Measurements from ENCODE around the gene FBN2.

FBN2 gene

GRCh38 chr5:128216860-128217531, 321.0 kb downstream of the FBN2 start:
- Mint-ChIP-seq H3K9me3 (no peaks in the 10 kb centered on the region), H3K27ac (no peak overlapping the region)
- no peak for DNase-seq

GRCh38 chr5:128216285-128216684, 321.8 kb downstream of the FBN2 start:
- no peaks in the 10 kb centered on the region for H3K36me3 Mint-ChIP-seq
- no peak overlapping the region for H3K27ac Mint-ChIP-seq
- H3K9me3 Mint-ChIP-seq = no peaks in the 10 kb centered on the region
- H3K4me3 Mint-ChIP-seq = no peak overlapping the region
- peaks cover 8% of the 10 kb centered on the region for H3K27me3 Mint-ChIP-seq
- no peak for DNase-seq
- CTCF ChIA-PET = interaction anchor here (0.7 kb wide), 1 partner anchor 257 kb away, joined by 3 read pairs; no protein-coding TSS in a partner anchor
- no peaks in the 10 kb centered on the region for H3K4me1 Mint-ChIP-seq

More at GRCh38 chr5:128216860-128217531, 321.0 kb downstream of the FBN2 start:
- CTCF ChIA-PET = no interaction called here
- Mint-ChIP-seq H3K36me3 (no peaks in the 10 kb centered on the region), H3K4me3 (no peak overlapping the region), H3K27me3 (peaks cover 8% of the 10 kb centered on the region), H3K4me1 (no peaks in the 10 kb centered on the region)

GRCh38 chr5:128213833-128214232, 324.2 kb downstream of the FBN2 start:
- no peaks in the 10 kb centered on the region for H3K36me3 Mint-ChIP-seq
- no peak overlapping the region for H3K27ac Mint-ChIP-seq
- H3K27me3 Mint-ChIP-seq = peaks cover 8% of the 10 kb centered on the region
- no peak overlapping the region for H3K4me3 Mint-ChIP-seq
- H3K4me1 Mint-ChIP-seq = no peaks in the 10 kb centered on the region
- CTCF ChIA-PET = interaction anchor here (0.9 kb wide), 1 partner anchor 285 kb away, joined by 4 read pairs; no protein-coding TSS in a partner anchor
- DNase-seq = no peak
- H3K9me3 Mint-ChIP-seq = no peaks in the 10 kb centered on the region

- Mint-ChIP-seq H3K36me3 (no peaks in the 10 kb centered on the region), H3K4me1 (no peaks in the 10 kb centered on the region), H3K9me3 (no peaks in the 10 kb centered on the region), H3K27me3 (peaks cover 8% of the 10 kb centered on the region), H3K4me3 (no peak overlapping the region), H3K27ac (no peak overlapping the region)
- CTCF ChIA-PET = no interaction called here
- peak; percentile 60 for DNase-seq
These were observed 324.7 kb downstream of the FBN2 start for GRCh38 chr5:128213340-128213739.

- no peak for DNase-seq
- Mint-ChIP-seq H3K36me3 (no peaks in the 10 kb centered on the region), H3K27me3 (peaks cover 4% of the 10 kb centered on the region), H3K4me1 (no peaks in the 10 kb centered on the region), H3K4me3 (no peak overlapping the region), H3K9me3 (no peaks in the 10 kb centered on the region), H3K27ac (no peak overlapping the region)
- CTCF ChIA-PET = interaction anchor here (1.0 kb wide), 1 partner anchor 460 kb away, joined by 3 read pairs; no protein-coding TSS in a partner anchor
These were observed 325.7 kb downstream of the FBN2 start for GRCh38 chr5:128212191-128212806.

- H3K27me3 Mint-ChIP-seq = peaks cover 4% of the 10 kb centered on the region
- H3K4me3 Mint-ChIP-seq = no peak overlapping the region
- no peak for DNase-seq
- no peaks in the 10 kb centered on the region for H3K4me1 Mint-ChIP-seq
- H3K27ac Mint-ChIP-seq = no peak overlapping the region
- H3K36me3 Mint-ChIP-seq = no peaks in the 10 kb centered on the region
- CTCF ChIA-PET = interaction anchor here (0.8 kb wide), 1 partner anchor 8 kb away, joined by 3 read pairs; no protein-coding TSS in a partner anchor
- H3K9me3 Mint-ChIP-seq = no peaks in the 10 kb centered on the region
These were observed 329.6 kb downstream of the FBN2 start for GRCh38 chr5:128208436-128208835.
